HepG2 (cell line): ENCODE data around the gene LPXN.

Experiments
- ETV5 ChIP-seq: IDR thresholded peaks from 2 replicates; pipeline ENCODE4 v1.6.1; 2018; ENCODE audit warnings: missing biosample characterization, missing genetic modification reagents, inconsistent platforms, borderline replicate concordance
- HNRNPK ChIP-seq: fragments of 200-400 bp; formaldehyde crosslinking; IDR thresholded peaks from 2 replicates; pipeline ENCODE4 v1.6.1; 2018; ENCODE audit warnings: low read length, low read depth, moderate library complexity, mild to moderate bottlenecking; ENCODE audit not compliant: poor library complexity, severe bottlenecking
- POLR2A ChIP-seq, 2 experiments: IDR thresholded peaks; 2 replicates each; pipeline ENCODE4 v1.6.1; 2011; ENCODE audit warnings: low read depth in 2 of 2, low read length in 2 of 2, mild to moderate bottlenecking in 1 of 2, moderate library complexity in 1 of 2; ENCODE audit not compliant: insufficient read depth in 1 of 2
- SAFB2 ChIP-seq: sonication (generic); formaldehyde crosslinking; IDR thresholded peaks from 2 replicates; pipeline ENCODE4 v1.5.1; 2020; ENCODE audit warnings: missing genetic modification reagents, low read depth, mild to moderate bottlenecking, borderline replicate concordance
- TCF7L2 ChIP-seq: IDR thresholded peaks from 2 replicates; pipeline ENCODE4 v1.6.1; 2011; ENCODE audit warnings: mild to moderate bottlenecking, low read depth, low read length, moderate library complexity
- XRCC5 ChIP-seq: fragments of 200-400 bp; formaldehyde crosslinking; optimal IDR thresholded peaks from 2 replicates; pipeline ENCODE3; 2017; ENCODE audit warnings: mild to moderate bottlenecking, low read length
- ZMYM2 ChIP-seq: sonication (generic); formaldehyde crosslinking; IDR thresholded peaks from 2 replicates; pipeline ENCODE4 v1.8.0; 2022; ENCODE audit warnings: mild to moderate bottlenecking, missing genetic modification reagents
- ZNF274 ChIP-seq: sonication (generic); formaldehyde crosslinking; IDR thresholded peaks from 2 replicates; pipeline ENCODE4 v1.5.1; 2020; ENCODE audit warnings: mild to moderate bottlenecking, missing genetic modification reagents
- ZNF333 ChIP-seq: sonication (generic); formaldehyde crosslinking; IDR thresholded peaks from 2 replicates; pipeline ENCODE4 v1.4.0; 2020; ENCODE audit warnings: mild to moderate bottlenecking, missing genetic modification reagents, borderline replicate concordance
- TF ChIP-seq, protein P1 (sequence below): sonication (generic); formaldehyde crosslinking; IDR thresholded peaks from 2 replicates; pipeline ENCODE4 v1.5.0; 2020; ENCODE audit warnings: mild to moderate bottlenecking, missing genetic modification reagents, moderate library complexity
- TF ChIP-seq, protein P2 (sequence below): sonication (generic); formaldehyde crosslinking; IDR thresholded peaks from 2 replicates; pipeline ENCODE4 v1.4.0; 2020; ENCODE audit warnings: missing genetic modification reagents

DNA sequence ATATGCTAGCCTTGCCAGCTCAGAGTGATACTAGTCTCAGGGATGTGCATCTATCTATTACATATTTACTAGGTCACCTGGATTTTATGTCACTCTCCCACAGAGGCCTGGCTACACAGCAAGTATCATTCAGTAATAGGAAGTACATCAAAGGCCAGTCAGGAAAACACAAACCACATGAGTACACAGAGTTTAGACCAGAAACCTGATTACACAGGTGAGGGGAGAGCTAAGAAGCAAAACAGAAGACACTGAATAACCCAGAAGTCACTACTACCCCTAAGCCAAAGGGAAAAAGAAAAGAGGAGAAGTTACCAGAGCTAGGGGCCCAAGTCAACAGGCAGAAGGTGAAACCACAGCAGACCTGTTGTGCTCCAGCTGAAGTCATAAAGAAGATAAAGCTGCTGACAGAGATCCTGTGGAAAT, 13.3 kb downstream of the LPXN start:
- TF ChIP-seq, protein P1, sequence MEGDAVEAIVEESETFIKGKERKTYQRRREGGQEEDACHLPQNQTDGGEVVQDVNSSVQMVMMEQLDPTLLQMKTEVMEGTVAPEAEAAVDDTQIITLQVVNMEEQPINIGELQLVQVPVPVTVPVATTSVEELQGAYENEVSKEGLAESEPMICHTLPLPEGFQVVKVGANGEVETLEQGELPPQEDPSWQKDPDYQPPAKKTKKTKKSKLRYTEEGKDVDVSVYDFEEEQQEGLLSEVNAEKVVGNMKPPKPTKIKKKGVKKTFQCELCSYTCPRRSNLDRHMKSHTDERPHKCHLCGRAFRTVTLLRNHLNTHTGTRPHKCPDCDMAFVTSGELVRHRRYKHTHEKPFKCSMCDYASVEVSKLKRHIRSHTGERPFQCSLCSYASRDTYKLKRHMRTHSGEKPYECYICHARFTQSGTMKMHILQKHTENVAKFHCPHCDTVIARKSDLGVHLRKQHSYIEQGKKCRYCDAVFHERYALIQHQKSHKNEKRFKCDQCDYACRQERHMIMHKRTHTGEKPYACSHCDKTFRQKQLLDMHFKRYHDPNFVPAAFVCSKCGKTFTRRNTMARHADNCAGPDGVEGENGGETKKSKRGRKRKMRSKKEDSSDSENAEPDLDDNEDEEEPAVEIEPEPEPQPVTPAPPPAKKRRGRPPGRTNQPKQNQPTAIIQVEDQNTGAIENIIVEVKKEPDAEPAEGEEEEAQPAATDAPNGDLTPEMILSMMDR: no peak
- no peak for TF ChIP-seq ZNF274 (CRISPR knock-in tag)
- TF ChIP-seq TCF7L2: no peak
- TF ChIP-seq, protein P2, sequence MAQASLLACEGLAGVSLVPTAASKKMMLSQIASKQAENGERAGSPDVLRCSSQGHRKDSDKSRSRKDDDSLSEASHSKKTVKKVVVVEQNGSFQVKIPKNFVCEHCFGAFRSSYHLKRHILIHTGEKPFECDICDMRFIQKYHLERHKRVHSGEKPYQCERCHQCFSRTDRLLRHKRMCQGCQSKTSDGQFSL (CRISPR knock-in tag): no peak
- no peak for TF ChIP-seq ZNF333
- TF ChIP-seq ETV5 (CRISPR knock-in tag): no peak; the same call in 1 of the 2 replicates
- TF ChIP-seq ZMYM2 (CRISPR knock-in tag): no peak
- TF ChIP-seq XRCC5: no peak
- no peak for TF ChIP-seq HNRNPK
- no peak for TF ChIP-seq SAFB2 (CRISPR knock-in tag)
- TF ChIP-seq POLR2A (IDR thresholded peaks at IDR 0.05; ENCODE audit: insufficient read depth in 1 of 2, low read depth in 2 of 2, low read length in 2 of 2): no peak
